Keratinocyte (primary cell): ENCODE measurements around the gene ZFP64. TPM values are rescaled to one million over a fixed set of nuclear protein-coding genes. Genes with fewer than 3 reads are reported as not detected.
"Not testable (repeated sequence)": the region's sequence is repeated elsewhere in the genome, so short reads cannot be mapped to it uniquely, and the experiment has no call there.

ENCODE experiments used
- DNase-seq: peaks from one replicate; pipeline ENCODE4 v3.0.0-alpha.2; 2011; ENCODE audit warnings: low read depth, missing footprints, low spot score
- FAIRE-seq: peaks from 2 replicates; lab custom pipeline; 2011; peaks lifted over from hg19 to GRCh38; lab: Jason Lieb, UNC
- H2AFZ ChIP-seq: 2 replicates; pipeline ENCODE4 v1.6.0; 2012; ENCODE audit warnings: low read length, control low read depth, inconsistent platforms; ENCODE audit not compliant: control insufficient read depth
- H3K27ac ChIP-seq: 2 replicates; pipeline ENCODE4 v1.5.1; 2011; ENCODE audit warnings: low read length; ENCODE audit not compliant: control insufficient read depth, insufficient read depth
- H3K27me3 ChIP-seq: 3 replicates; pipeline ENCODE4 v1.6.0; 2011; ENCODE audit warnings: low read length; ENCODE audit not compliant: control insufficient read depth, insufficient read depth; ENCODE audit errors: extremely low read depth
- H3K36me3 ChIP-seq, 2 experiments: 2 replicates in 1 of 2; 3 replicates in 1 of 2; pipeline ENCODE4 v1.5.1; 2011; ENCODE audit warnings: low read length in 2 of 2, mild to moderate bottlenecking in 1 of 2; ENCODE audit not compliant: control insufficient read depth in 2 of 2, insufficient read depth in 2 of 2; ENCODE audit errors: extremely low read depth in 1 of 2
- H3K4me1 ChIP-seq: 3 replicates; pipeline ENCODE4 v1.5.1; 2011; ENCODE audit warnings: low read length; ENCODE audit not compliant: control insufficient read depth, insufficient read depth; ENCODE audit errors: extremely low read depth
- H3K4me2 ChIP-seq: 3 replicates; pipeline ENCODE4 v1.6.0; 2011; ENCODE audit warnings: low read depth, low read length; ENCODE audit not compliant: control insufficient read depth, insufficient read depth; ENCODE audit errors: extremely low read depth
- H3K4me3 ChIP-seq, 3 experiments: fragments of 200-600 bp in 1 of 3; sonication (generic) in 1 of 3; 2 replicates in 2 of 3; 3 replicates in 1 of 3; pipeline ENCODE4 v1.5.1; 2011 to 2016; ENCODE audit warnings: low read length in 3 of 3, mild to moderate bottlenecking in 3 of 3, control low read depth in 2 of 3, inconsistent platforms in 1 of 3, low read depth in 1 of 3, mixed read lengths in 1 of 3, mixed run types in 1 of 3, moderate library complexity in 1 of 3; ENCODE audit not compliant: control insufficient read depth in 2 of 3, insufficient read depth in 2 of 3; ENCODE audit errors: extremely low read depth in 1 of 3
- H3K79me2 ChIP-seq: 2 replicates; pipeline ENCODE4 v1.6.0; 2012; ENCODE audit warnings: low read length; ENCODE audit not compliant: control insufficient read depth, insufficient read depth
- H3K9ac ChIP-seq: 3 replicates; pipeline ENCODE4 v1.6.0; 2011; ENCODE audit warnings: low read length; ENCODE audit not compliant: control insufficient read depth, insufficient read depth; ENCODE audit errors: extremely low read depth
- H3K9me1 ChIP-seq: 3 replicates; pipeline ENCODE4 v1.6.0; 2011; ENCODE audit warnings: low read length; ENCODE audit not compliant: control insufficient read depth, insufficient read depth; ENCODE audit errors: extremely low read depth
- H3K9me3 ChIP-seq: 2 replicates; pipeline ENCODE4 v1.5.1; 2012; ENCODE audit warnings: low read depth, low read length; ENCODE audit not compliant: control insufficient read depth
- H4K20me1 ChIP-seq: 3 replicates; pipeline ENCODE4 v1.6.0; 2011; ENCODE audit warnings: low read length; ENCODE audit not compliant: control insufficient read depth, insufficient read depth; ENCODE audit errors: extremely low read depth
- CTCF ChIP-seq, 3 experiments: IDR thresholded peaks in 1 of 3; conservative IDR thresholded peaks in 1 of 3; optimal IDR thresholded peaks in 1 of 3; 2 replicates in 2 of 3; 3 replicates in 1 of 3; pipeline versions ENCODE3 to v1.5.1; 2011; ENCODE audit warnings: low read length in 3 of 3, mild to moderate bottlenecking in 3 of 3, moderate library complexity in 2 of 3, control low read depth in 1 of 3, inconsistent platforms in 1 of 3; ENCODE audit not compliant: insufficient read depth in 2 of 3; ENCODE audit errors: extremely low read depth in 1 of 3
- EZH2 ChIP-seq: IDR thresholded peaks from one replicate; pipeline ENCODE4 v1.6.1; 2012; ENCODE audit warnings: inconsistent platforms, mild to moderate bottlenecking, low read length, moderate library complexity
- dilution Hi-C: fragments of 300-500 bp; cut with MboI; formaldehyde crosslinking; loops from one replicate; pipeline ENCODE4 v1.7.0; 2020; ENCODE audit warnings: low sequenced_read_pairs; ENCODE audit not compliant: extremely low pct_ligation_motif_present
- polyA plus RNA-seq, 5 experiments: library from polyadenylated mRNA; depleted of rRNA in 3 of 5; stranded (reverse) in 3 of 5; stranded (forward) in 1 of 5; unstranded in 1 of 5; fragments of >200 nt; gene quantifications; 1 replicate in 1 of 5; 2 replicates in 3 of 5; 3 replicates in 1 of 5; pipeline versions ENCODE4 v1.2.1 to v1.2.3, GENCODE V29; 2011 to 2012; ENCODE audit warnings: missing spikeins in 2 of 5, low read depth in 1 of 5, low replicate concordance in 1 of 5

ZFP64 gene
- polyA plus RNA-seq, 1 donor (not counting 4 experiments of a cell fraction or from before 2014, with no cell fraction given): 27.9 TPM

GRCh38 chr20:52226370-52226769 lies 34.8 kb upstream of the ZFP64 start:
- H2AFZ ChIP-seq: no peak overlapping the region
- no peaks in the 10 kb centered on the region for H3K36me3 ChIP-seq
- H3K27me3 ChIP-seq: peaks cover 3% of the 10 kb centered on the region
- H3K27ac ChIP-seq: no peak overlapping the region
- FAIRE-seq (no peak), DNase-seq (no peak)
- no peaks in the 10 kb centered on the region for H4K20me1 ChIP-seq
- H3K79me2 ChIP-seq: no peaks in the 10 kb centered on the region
- H3K4me1 ChIP-seq: no peaks in the 10 kb centered on the region
- no peaks in the 10 kb centered on the region for H3K9me1 ChIP-seq
- TF ChIP-seq EZH2: no peak
- TF ChIP-seq CTCF (optimal IDR thresholded peaks at IDR 0.05 in 1 of 3, IDR thresholded peaks at IDR 0.05 in 1 of 3, conservative IDR thresholded peaks at IDR 0.05 in 1 of 3; ENCODE audit: extremely low read depth in 1 of 3, insufficient read depth in 2 of 3, low read length in 3 of 3): no peak
- no peaks in the 10 kb centered on the region for H3K9me3 ChIP-seq
- no peak overlapping the region for H3K4me2 ChIP-seq
- no peak overlapping the region for H3K4me3 ChIP-seq
- dilution Hi-C loops: no loop called here
- no peak overlapping the region for H3K9ac ChIP-seq

- FAIRE-seq (no peak), DNase-seq (no peak)
- Histone ChIP-seq H3K27ac (no peak overlapping the region), H3K4me2 (no peak overlapping the region), H4K20me1 (no peaks in the 10 kb centered on the region), H3K27me3 (peaks cover 3% of the 10 kb centered on the region), H3K9me1 (no peaks in the 10 kb centered on the region), H3K9me3 (no peaks in the 10 kb centered on the region), H3K4me1 (no peaks in the 10 kb centered on the region), H3K9ac (no peak overlapping the region), H3K79me2 (no peaks in the 10 kb centered on the region), H3K4me3 (no peak overlapping the region), H3K36me3 (no peaks in the 10 kb centered on the region), H2AFZ (no peak overlapping the region)
- dilution Hi-C loops: no loop called here
- no peak for TF ChIP-seq CTCF (optimal IDR thresholded peaks at IDR 0.05 in 1 of 3, IDR thresholded peaks at IDR 0.05 in 1 of 3, conservative IDR thresholded peaks at IDR 0.05 in 1 of 3; ENCODE audit: extremely low read depth in 1 of 3, insufficient read depth in 2 of 3, low read length in 3 of 3)
- TF ChIP-seq EZH2: no peak
Observed at GRCh38 chr20:52224920-52225319, 33.3 kb upstream of the ZFP64 start.

- H3K9ac ChIP-seq, H3K9me3 ChIP-seq, H2AFZ ChIP-seq, H3K79me2 ChIP-seq, H3K9me1 ChIP-seq, H3K4me3 ChIP-seq, H3K27me3 ChIP-seq, H3K27ac ChIP-seq, FAIRE-seq, H3K4me1 ChIP-seq, DNase-seq, H4K20me1 ChIP-seq, dilution Hi-C loops, H3K4me2 ChIP-seq, H3K36me3 ChIP-seq: not testable (repeated sequence)
Observed at GRCh38 chr20:52221362-52221761, 29.8 kb upstream of the ZFP64 start.

- not testable (repeated sequence) for FAIRE-seq
Observed at GRCh38 chr20:52220891-52221290, 29.3 kb upstream of the ZFP64 start.

More at GRCh38 chr20:52220891-52221290, 29.3 kb upstream of the ZFP64 start:
- H3K36me3 ChIP-seq, H3K27me3 ChIP-seq, H3K79me2 ChIP-seq, DNase-seq, H3K9me3 ChIP-seq, H3K4me3 ChIP-seq, H4K20me1 ChIP-seq, H3K9ac ChIP-seq, H3K27ac ChIP-seq, H3K9me1 ChIP-seq, H3K4me2 ChIP-seq, H3K4me1 ChIP-seq, dilution Hi-C loops, H2AFZ ChIP-seq: not testable (repeated sequence)
